Renal pelvis (tissue), 4 donors: ENCODE results near the gene ST6GALNAC6. TPM values are rescaled to one million over a fixed set of nuclear protein-coding genes. Genes with fewer than 3 reads are reported as not detected.
"Not testable (repeated sequence)": the region's sequence is repeated elsewhere in the genome, so short reads cannot be mapped to it uniquely, and the experiment has no call there.

Experiments used
- DNase-seq: peaks from one replicate; pipeline ENCODE4 v3.0.0-alpha.2; 2013
- polyA plus RNA-seq, 3 donors: library from polyadenylated mRNA; unstranded; fragments of 120-200 nt; gene quantifications; one replicate each; pipeline ENCODE4 v1.2.1, GENCODE V29; 2013; ENCODE audit not compliant: insufficient read length in 3 of 3

ST6GALNAC6 gene
- polyA plus RNA-seq, 3 donors, result 48.1 to 50.6 (median 49.2) TPM

GRCh38 chr9:127838375-127839078 is 60.9 kb downstream of the ST6GALNAC6 start:
- DNase-seq, result no peak

- no peak for DNase-seq
Measured at GRCh38 chr9:127837346-127837745, 62.1 kb downstream of the ST6GALNAC6 start.

- not testable (repeated sequence) for DNase-seq
Measured at GRCh38 chr9:127836561-127836960, 62.8 kb downstream of the ST6GALNAC6 start.

GRCh38 chr9:127835991-127836516 is 63.3 kb downstream of the ST6GALNAC6 start:
- DNase-seq, result no peak

Other genes starting within 250 kb of the ST6GALNAC6 start
- gene CFAP157, start 192.6 kb downstream of the ST6GALNAC6 start, polyA plus RNA-seq, result 1 to 10 TPM; 4.6 to 6.6 (median 6.5) TPM
- gene PTRH1, start 183.9 kb downstream of the ST6GALNAC6 start, polyA plus RNA-seq, result 10 to 100 TPM in 2 of 3 donors, 1 to 10 TPM in 1; 7.8 to 13.5 (median 13.2) TPM
- under 1 TPM; 0.20 to 0.37 (median 0.26) TPM for gene TTC16, start 183.5 kb downstream of the ST6GALNAC6 start, polyA plus RNA-seq
- gene TOR2A, start 164.3 kb downstream of the ST6GALNAC6 start, polyA plus RNA-seq, result 10 to 100 TPM; 17.6 to 19.8 (median 18.6) TPM
- gene SH2D3C, start 120.9 kb downstream of the ST6GALNAC6 start, polyA plus RNA-seq, result 10 to 100 TPM; 13.4 to 20.4 (median 19.7) TPM
- gene CDK9, start 113.6 kb downstream of the ST6GALNAC6 start, polyA plus RNA-seq, result 10 to 100 TPM; 74.6 to 78.2 (median 77.1) TPM
- gene FPGS, start 96.7 kb downstream of the ST6GALNAC6 start, polyA plus RNA-seq, result 10 to 100 TPM; 45.4 to 53.4 (median 50.6) TPM
- gene ENG, start 44.9 kb downstream of the ST6GALNAC6 start, polyA plus RNA-seq, result 10 to 100 TPM; 74.0 to 99.8 (median 89.8) TPM
- 10 to 100 TPM; 44.0 to 46.4 (median 44.7) TPM for gene AK1, start 21.9 kb downstream of the ST6GALNAC6 start, polyA plus RNA-seq
- gene ST6GALNAC4, start 17.4 kb upstream of the ST6GALNAC6 start, polyA plus RNA-seq, result 10 to 100 TPM; 13.5 to 17.2 (median 16.1) TPM
- gene PIP5KL1, start 31.2 kb upstream of the ST6GALNAC6 start, polyA plus RNA-seq, result 1 to 10 TPM; 1.9 to 2.9 (median 2.7) TPM
- gene DPM2, start 38.3 kb upstream of the ST6GALNAC6 start, polyA plus RNA-seq, result 10 to 100 TPM; 38.3 to 43.6 (median 40.8) TPM
- 10 to 100 TPM; 38.0 to 51.3 (median 44.6) TPM for gene EEIG1, start 81.4 kb upstream of the ST6GALNAC6 start, polyA plus RNA-seq
- 10 to 100 TPM; 10.4 to 13.9 (median 11.8) TPM for gene NAIF1, start 167.7 kb upstream of the ST6GALNAC6 start, polyA plus RNA-seq
- 10 to 100 TPM; 12.6 to 13.7 (median 12.8) TPM for gene SLC25A25, start 168.6 kb upstream of the ST6GALNAC6 start, polyA plus RNA-seq
- 10 to 100 TPM; 52.4 to 57.9 (median 55.7) TPM for gene PTGES2, start 228.1 kb upstream of the ST6GALNAC6 start, polyA plus RNA-seq
- 1 to 10 TPM in 1 of 3 donors, under 1 TPM in 2; 0.49 to 1.2 (median 0.78) TPM for gene LCN2, start 249.8 kb upstream of the ST6GALNAC6 start, polyA plus RNA-seq